Amniotic epithelial cell (primary cell): Measurements from ENCODE around the gene TMEFF2.
"Not testable (repeated sequence)": the region's sequence is repeated elsewhere in the genome, so short reads cannot be mapped to it uniquely, and the experiment has no call there.

ENCODE experiments used
- DNase-seq: peaks from one replicate; pipeline ENCODE4 v3.0.0-alpha.2; 2010; ENCODE audit warnings: low read depth

The TMEFF2 gene

DNA sequence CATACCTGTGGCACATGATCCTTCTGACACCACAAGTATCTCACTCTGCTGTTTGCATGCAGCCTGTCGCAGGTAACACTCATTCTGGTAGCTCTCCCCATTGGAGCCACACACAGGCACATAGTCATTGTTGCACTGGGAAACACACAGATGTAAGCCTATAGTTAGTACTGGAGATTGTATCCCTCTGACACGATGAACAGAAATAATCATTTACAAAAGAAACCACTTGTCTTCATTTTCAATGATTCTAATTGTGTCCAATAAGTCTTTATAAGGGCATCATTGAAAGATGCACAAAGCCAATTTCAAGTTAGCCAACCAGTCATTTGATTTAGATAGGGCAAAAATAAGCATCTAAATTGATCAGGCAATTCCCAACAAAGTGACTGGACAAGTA lies 10.4 kb downstream of the TMEFF2 start:
- DNase-seq, result no peak

DNA sequence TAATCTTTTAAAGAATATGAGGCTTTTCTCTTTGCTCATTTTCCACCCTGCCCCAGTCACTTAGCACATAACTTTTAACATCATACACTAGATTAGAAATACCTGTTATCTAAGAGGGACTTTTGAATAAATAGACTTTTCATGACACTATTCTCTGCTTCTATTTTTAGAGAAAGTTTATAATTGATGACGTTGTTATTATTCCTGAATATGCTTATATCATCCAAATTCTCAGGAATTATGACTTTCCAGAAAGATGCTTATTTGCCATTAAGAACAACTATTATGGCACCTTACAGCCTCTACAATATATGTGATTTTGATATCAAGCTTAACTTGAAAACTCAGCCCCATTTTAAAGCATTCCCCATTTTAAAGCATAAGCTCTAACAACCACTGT lies 11.4 kb downstream of the TMEFF2 start:
- DNase-seq, result no peak

DNA sequence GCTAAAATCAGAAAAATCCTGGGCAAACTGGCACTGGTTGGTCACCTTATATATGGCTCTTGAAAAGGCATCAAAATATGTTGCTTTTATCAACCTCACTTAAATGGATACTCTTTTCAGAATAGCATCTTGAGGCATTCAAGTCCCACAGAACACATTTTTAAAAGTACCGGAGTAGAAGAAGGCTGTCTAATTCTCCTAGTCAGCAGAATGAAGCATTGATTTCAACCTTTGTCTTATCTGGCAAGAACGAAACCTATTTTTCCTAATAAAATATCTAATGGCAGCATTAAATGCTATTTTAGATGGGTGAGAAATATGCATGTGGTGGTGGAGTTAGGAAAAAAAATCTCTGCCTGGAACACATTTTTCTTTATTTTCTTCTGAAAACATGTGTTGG lies 27.8 kb downstream of the TMEFF2 start:
- no peak for DNase-seq

DNA sequence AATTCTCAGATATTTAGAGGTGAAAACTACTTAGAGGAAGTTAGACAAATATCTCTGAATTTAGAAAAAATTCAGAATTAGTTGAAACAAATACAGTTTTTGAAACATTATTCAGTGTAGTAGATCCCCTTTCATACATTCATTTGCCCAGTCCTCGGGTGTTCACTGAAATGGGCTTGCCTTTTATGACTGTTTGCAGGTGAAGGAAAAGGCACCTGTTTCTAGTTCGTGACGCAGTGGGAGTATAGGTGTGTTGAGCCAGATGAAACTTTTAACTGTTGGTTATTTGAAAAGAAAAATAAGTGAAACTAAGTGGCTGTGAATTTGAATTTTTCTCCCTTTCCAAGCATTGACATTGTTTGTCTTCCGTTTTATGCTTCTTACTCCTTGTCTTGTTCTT lies 28.9 kb downstream of the TMEFF2 start:
- DNase-seq, result no peak

DNA sequence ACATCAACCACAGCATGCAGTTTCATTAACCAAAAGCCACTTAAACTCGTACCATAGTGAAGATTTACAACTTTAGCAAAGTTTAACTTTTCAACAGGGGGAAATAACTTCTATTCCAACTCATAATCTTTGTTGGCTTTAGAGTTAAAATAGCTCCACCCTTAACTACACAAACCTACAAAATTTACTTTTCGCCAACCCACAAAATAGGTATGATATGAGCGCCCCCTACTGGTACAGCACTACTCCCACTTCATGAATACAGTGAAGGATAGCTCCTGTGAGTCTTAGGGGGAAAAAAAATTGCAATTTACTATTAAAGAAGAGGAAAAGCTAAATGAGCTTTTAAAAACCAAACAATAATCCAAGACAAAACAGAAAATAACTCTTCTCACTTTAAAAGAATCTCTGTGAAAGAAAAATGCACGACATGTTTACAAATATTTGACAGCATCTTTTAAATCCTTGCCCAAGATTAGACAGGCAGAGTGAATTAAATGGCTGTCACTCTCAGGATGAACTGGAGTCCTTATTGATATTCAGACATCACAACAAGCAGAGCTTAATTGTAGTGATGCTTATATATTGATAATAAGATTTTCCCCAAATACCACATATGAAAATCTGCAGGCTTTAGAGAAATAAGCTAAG lies 32.2 kb downstream of the TMEFF2 start:
- DNase-seq, result peak; percentile 63

DNA sequence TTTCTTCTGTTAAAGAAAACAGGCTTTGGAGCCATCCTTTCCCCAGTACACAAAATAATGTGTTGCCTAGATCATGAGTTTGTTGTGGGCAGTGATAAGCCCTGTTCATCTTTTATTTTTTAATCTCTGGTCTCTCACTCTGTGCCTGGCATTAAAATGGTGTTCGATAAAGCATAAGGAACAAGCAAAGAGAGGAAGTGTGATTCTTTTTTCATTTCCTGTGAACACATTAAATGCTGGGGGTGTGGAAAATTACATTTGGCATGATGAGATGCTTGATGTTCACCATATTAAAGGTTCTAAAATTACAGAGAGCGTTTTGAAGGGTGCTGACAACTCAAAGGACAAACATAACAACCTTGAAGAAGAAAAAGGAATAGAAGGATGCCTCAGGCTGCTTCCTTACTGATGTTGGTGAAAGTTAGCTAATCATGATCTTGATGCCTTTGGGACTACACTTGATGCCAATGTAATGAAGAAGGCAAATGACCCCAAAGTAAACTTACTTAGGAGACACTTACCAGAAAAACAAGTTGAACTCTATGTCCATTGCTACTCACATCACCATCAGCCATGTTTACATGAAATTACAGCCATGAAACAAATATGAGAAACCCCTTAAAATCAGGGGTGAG lies 33.0 kb downstream of the TMEFF2 start:
- no peak for DNase-seq

DNA sequence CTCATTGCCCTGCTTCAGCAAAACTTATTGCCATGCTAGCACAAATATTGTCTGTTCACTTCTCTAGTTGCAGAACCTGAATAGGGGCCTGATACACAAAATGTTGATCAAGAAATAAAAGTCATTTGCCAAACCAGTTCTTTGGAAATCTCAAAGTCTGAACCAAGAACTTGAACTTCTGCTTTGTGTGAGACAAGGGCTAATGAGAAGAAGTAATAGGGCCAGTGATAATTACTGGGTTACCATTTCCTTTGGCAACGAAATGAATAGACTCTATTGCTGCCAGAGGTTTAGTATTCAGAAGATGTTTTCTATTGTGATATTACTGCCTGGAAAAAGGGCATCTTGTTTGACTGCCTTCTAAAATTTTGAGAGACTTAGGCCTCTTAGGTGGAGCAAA lies 35.0 kb downstream of the TMEFF2 start:
- DNase-seq, result no peak

DNA sequence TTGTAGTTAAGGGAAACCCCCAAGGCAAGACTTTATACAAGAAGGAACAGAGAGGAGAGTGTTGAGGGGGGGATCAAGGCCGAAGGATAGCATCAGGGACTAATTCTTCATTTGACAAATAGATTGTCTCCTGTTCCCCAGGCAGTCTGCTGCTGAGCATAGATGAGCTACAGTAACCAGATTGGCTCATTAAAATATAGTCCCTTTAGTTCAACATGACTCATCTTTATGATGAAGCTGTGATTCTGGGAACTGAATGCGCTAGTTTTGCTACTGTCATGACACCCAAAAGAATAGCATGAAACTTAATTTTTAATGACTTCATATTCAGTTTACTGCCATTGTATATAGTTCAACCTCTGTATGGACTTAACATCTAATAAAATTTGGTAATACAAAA lies 35.5 kb downstream of the TMEFF2 start:
- no peak for DNase-seq

DNA sequence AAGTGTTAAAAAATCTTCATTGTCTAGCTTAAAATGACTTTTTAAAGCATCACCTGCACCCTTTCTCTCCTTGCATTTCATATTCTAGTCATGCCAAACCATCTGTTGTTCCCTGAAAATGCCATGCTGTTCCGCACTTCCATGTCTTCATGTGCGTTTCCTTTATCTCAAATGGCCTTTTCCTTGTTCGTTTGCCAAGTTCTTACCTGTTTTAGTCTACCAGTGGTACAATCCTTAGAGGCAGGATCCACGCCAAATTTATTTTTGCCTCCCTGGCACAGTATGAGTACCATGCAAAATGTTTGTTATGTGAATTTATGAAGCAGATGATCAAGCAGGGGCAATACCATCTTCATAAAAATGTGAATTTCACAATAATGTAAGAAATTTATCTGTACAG lies 37.0 kb downstream of the TMEFF2 start:
- no peak for DNase-seq

DNA sequence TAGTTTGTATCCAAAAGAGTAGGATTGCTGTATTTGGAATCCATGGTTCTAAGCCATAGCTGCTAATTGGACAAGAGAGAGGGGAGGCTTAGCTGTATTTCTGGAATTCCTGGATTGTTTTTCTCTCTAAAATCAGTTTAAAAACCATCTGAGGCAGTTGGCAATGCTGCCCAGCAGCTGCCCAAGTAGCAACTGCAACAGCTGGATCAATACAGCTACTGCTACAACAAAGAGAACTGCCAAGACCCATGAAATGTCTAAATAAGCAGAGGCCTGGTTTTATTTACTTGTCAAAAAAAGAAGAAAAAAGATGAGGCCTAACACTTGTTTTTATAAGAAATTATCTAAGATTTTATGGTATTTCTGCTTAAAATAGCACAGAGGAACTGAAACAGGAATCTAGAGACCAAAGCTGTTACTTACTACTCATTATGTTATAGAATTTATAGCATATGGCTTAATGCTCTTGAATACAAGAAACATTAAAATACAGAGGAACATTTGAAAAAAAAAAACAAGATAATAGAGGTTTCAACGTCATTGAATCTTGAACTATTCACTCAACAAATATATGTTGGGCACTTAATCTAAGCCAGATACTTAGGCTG lies 39.1 kb downstream of the TMEFF2 start:
- DNase-seq, result no peak

DNA sequence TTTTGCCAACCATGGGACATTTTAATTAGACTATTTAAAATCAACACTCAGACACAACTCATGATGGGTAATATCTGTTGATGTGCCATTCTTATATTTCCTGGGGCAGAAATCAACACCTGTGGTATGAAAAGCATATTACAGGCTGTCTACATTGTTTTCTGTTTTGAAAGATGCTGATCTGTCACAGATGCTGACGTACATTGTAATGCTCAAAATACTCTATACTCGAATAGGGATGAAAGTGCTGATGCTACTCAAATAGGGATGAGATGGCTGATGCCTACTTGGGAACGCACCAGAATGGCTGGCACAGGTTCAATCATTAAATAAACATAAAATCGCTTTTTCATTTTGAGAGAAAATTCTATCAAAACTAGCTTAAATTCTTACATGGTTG lies 41.2 kb downstream of the TMEFF2 start:
- DNase-seq, result no peak

DNA sequence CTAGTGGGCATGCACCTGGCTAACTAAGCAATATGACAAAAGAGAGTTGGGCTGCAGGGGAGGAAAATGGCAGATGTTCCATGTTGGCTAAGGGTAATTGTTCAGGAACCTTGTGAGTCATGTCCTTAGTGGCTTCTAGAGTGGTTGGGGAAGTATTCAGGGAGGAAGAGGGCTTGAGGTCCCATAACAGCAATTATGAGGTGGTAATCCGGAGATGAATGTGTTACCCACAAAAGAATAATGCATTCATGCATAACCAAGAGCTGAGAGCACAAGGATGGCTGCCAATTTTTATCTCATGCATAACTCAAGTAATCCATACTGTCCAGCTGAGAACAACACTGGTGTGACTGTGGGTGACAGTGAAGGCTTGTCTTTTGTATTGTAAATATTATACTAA lies 42.9 kb downstream of the TMEFF2 start:
- peak; percentile 53 for DNase-seq

DNA sequence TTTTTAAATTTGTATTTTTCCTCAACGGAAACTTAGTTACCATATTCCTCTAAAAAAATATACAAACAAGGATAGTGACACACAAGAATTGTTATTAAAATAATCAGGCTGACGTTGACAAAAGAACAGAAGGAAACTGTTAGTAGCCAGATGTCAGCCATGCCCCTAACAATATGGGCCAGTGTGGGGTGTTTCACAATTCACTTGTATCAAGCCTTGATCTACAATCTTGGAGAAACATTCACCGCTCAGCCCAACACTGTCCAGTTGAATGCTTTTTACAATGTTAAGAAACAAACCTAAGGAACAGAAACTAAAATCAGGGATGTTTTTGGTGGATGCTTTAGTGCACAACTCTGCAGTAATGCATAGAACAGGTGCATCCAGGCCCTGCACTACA lies 44.6 kb downstream of the TMEFF2 start:
- no peak for DNase-seq

DNA sequence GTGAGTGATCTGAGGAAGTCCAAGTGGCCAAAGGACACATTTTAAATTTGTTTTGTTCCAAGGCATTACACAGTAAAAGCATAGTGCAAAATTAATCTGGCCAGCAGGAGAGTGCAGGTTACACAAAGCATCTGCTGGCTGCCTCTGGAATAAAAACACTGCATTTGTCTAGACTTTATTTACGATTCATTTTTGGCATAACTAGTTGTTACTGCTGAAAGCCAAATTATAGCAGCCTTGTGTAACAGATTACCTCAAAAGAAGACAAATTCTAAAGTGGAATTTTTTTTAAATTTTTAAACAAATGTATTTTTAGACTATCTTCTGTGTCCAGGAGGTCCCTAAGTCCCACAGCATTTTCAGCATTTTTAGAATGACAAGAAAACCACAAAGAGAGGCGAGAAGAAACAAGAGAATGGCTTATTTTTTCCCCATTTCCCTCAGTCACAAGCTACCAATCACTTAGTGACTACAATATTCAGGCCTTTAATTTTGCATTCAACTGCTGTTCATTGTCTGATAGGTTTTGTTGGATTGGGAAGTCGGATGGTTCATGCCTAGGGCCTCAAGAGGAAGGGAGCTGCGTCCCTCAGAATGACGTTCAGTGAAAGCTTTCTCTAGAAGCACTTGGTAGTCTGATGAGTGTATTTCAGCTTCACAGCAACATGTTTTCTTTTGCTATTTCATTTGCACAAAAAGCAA lies 46.0 kb downstream of the TMEFF2 start:
- peak; percentile 10 for DNase-seq

DNA sequence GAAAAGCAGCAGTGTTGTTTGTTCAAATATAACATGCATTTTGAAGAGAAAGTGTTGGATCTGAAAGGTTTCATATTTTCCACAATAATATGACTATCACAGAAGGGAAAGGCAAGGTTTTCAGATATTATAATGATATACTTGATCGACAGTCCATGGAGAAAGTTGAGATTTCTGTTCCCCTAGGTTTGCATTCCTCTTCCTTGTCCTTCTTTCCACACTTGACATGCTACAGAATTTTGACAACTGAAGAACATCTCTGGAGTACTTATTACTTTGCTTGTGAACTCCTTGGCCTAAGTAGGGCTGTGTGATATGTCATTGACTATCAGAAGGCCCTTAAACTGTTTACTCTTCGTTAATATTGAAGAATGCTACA lies 46.5 kb downstream of the TMEFF2 start:
- DNase-seq, result no peak

DNA sequence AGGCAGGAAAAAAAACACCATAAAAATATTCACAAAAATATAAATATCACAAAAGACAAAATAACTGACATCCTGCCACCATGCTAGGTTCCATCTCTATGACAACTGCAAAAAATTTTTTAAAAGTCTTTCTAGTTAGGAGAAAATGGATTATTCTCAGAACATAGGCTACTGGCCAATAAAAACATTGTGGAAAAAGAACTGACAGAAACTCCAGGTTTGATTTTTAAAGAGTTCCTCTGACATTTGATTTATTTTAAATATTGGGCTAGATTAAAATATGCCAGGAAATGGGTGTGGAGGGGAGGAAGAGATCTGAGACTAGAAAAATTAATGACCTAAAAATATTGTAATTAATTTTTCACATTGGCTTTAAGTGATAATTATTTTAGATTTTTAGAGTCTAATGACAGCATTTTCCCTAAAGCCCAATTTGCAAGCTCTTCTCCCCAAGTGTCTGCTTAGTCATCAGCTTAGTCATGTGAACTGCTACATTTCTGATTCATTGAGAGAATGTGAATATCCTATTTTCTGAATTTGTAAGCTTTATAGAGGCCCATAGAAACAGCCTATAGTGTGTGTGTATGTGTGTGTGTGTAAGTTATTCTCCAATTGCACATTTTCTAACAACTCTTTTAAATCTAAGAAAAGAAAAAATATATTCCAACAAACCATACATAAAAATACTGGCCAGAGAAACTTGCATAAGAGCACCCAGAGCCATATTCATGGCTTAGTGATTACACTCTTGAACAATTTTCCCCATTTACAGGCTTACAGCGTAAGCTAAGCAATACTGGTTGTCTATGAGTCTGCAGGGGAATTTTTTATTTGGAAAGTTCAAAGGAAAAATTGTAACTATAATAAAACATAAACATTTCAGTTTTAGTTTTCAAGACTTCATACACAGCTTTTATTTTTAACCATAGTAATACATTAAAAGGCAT lies 48.4 kb downstream of the TMEFF2 start:
- DNase-seq, result peak; percentile 64

DNA sequence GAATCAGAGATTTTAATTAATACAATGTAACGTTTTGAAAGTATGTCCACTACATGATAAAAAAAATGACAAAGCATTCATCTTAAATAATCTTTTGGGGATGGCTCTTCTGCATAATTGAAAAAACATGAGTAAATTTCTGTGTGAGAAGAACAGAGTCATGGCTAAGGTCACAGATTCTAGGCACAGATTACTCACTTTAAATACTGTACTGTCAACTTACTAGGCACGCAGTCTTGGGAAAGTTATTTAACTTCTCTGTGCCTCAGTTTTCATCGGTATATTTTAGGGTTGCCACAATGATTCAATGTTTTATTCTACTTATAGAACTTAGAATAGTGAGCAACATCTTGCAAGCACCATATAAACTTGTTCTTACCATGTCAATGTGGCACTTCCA lies 49.2 kb downstream of the TMEFF2 start:
- DNase-seq, result no peak

DNA sequence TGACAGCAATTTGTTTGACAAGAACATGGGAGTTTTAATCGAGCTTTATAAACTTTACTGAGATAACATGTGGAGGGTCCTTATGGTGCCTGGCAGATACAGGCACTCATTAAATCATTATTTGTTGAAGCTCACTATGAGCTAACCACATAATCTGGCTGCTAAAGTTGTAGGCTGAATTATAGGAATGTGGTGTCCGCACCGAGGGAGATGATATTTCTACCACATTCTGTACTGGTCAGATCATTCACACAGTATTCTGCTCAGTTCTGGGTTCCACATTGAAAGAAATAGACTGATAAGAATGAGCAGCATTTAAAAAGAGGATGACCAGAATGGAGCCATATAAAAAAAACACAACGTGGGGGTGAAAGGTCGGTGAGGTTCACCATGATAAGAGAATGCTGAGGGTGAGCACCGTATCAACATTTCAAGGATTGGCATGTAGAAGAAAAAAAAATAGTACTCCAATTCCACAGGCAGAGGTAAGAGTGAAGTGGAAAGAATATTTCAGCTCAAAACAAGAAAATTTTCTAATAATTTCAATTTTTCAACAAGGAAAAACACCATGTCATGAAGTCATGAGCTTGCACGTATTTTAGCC lies 54.4 kb downstream of the TMEFF2 start:
- DNase-seq, result peak; percentile 75

DNA sequence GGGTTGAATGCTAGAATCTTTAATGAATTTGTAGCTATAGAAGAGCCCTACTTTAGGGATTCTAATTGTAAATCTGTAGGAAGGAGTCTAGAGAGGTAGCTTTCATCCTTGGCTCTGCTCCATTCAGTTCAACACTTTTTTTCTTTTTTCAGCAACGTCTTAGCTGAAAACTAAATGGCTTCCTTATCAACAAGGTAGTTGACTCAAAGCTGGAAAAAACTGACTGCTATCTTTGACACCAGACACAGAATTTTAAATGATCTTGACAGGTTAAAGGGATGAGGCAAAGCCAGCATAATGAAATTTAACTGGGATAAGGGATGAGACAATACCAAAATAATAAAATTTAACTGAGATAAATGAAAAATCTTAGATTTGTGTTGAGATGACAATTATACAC lies 54.9 kb downstream of the TMEFF2 start:
- DNase-seq, result peak; percentile 13

DNA sequence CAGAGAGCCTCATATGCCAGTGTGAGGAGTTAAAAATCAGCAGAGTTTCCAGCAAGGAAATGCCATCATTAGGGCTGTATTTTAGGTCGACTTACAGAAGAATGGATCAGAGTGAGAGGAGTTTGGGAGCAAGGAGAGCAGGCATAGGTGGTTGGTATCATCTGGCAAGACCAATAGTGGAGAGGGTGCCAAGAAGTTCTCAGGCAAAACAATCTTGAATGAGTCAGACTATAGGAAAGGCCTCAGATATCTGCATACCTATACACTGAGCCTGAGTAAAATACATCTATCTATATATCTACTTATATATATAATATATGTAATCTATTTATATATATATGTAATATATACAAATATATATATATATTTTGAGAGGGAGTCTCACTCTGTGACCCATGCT lies 57.3 kb downstream of the TMEFF2 start:
- no peak for DNase-seq

DNA sequence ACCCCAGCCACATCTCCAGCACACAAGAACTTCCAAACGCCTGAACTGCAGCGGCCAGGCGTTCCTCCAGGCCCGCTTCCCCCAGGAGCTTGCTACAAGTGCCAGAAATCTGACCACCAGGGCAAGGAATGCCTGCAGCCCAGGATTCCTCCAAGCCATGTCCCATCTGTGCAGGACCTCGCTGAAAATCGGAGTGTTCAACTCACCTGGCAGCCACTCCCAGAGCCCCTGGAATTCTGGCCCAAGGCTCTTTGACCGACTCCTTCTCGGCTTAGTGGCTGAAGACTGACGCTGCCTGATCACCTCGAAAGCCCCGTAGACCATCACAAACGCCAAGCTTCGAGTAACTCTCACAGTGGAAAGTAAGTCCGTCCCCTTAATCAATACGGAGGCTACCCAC lies 62.1 kb downstream of the TMEFF2 start:
- DNase-seq, result not testable (repeated sequence)

DNA sequence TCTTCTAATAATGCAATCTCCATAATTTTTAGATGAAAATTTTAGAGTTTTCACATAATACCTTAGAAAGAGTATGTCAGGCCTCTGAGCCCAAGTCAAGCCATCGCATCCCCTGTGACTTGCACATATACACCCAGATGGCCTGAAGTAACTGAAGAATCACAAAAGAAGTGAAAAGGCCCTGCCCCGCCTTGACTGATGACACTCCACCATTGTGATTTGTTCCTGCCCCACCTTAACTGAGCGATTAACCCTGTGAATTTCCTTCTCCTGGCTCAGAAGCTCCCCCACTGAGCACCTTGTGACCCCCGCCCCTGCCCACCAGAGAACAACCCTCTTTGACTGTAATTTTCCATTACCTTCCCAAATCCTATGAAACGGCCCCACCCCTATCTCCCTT lies 64.4 kb downstream of the TMEFF2 start:
- DNase-seq, result not testable (repeated sequence)
